ENCODE results near the gene ALDH7A1. TPM values are rescaled to one million over a fixed set of nuclear protein-coding genes. Genes with fewer than 3 reads are reported as not detected.

ALDH7A1 gene
- total RNA-seq, 1 experiment from 2014 or later: 23.3 TPM

Other genes with a start within 250 kb of the ALDH7A1 start
- gene GRAMD2B, start 171.8 kb downstream of the ALDH7A1 start, total RNA-seq (2014; rRNA removed; shearing (Covaris generic)): 4.8 and 11.2 TPM in 2 replicates
- gene PHAX, start 5.7 kb upstream of the ALDH7A1 start, total RNA-seq (2014; rRNA removed; shearing (Covaris generic)): 137 and 138 TPM in 2 replicates
- gene LMNB1, start 181.9 kb upstream of the ALDH7A1 start, total RNA-seq (2014; rRNA removed; shearing (Covaris generic)): 135 and 137 TPM in 2 replicates

Measured in A172 (cell line).